NCI-H128 (cell line): ENCODE results near the gene THAP4.

Source experiments
- DNase-seq: peaks from one replicate; lab custom pipeline; 2025; ENCODE audit not compliant: unreplicated experiment; lab: John Stamatoyannopoulos, UW

THAP4 gene

DNA sequence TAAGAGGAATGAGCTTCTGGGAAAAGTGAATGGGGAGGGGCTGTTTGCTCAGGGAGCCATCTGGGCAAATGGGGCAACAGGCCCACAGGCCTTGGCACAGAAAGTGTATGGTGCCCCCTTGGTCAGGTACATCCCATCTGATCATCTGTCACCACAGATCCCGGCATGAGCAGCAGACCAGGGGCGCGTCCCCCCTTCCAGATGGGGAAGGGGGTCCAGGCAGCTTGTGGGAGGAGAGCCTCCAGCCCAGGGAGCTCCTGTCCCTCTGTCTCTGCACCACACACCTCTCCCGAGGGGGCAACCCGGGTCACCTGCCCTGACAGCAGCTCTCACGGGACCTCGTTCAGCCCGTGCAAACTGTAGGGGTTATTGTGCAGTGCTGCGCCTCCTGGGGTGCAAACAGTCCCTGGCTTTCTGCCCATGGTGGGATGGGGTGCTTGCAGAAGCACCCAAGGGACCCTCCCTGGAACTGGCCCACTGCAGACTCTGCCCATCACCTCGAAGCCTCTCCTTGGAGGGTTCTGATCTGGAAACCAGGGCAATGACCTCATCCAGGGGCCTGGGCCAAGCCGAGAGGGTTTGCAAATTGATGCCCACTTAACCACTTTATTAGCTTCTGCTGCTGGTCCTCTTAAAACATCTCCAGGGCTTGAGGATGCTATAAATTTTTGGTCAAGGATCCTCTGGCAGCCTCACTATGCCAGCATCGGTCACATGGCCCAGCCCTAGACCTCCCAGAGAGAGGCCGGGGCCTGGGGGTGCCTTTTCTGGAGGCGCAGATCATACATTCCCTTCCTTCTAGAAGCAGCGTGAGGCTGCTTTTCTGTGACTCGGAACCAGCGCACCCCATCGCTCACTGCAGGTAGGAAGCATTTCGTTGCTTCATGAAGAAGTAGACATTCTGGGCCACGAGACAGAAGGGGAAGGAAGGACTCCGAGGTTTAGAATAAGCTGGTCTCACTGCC is 86.1 kb downstream of the THAP4 start:
- DNase-seq, result no peak

DNA sequence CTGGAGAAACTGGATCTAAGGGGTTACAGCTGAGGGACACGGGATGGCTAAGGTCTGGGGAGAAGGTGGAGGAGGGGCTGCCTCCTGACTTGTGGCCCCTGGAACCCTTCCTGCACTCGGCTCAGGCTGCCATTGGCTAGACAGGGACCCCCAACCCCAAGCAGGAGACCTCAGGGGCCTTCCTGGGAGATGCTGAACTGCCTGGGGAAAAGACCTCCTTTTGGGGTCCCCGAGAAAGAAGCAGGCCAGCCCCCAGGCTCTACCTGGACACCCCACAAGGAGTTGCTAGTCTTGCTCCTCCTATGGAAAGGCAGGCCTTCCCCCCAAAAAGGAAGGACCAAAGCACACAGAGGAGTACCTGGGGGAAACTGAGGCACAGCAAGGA is 88.5 kb downstream of the THAP4 start:
- no peak for DNase-seq

DNA sequence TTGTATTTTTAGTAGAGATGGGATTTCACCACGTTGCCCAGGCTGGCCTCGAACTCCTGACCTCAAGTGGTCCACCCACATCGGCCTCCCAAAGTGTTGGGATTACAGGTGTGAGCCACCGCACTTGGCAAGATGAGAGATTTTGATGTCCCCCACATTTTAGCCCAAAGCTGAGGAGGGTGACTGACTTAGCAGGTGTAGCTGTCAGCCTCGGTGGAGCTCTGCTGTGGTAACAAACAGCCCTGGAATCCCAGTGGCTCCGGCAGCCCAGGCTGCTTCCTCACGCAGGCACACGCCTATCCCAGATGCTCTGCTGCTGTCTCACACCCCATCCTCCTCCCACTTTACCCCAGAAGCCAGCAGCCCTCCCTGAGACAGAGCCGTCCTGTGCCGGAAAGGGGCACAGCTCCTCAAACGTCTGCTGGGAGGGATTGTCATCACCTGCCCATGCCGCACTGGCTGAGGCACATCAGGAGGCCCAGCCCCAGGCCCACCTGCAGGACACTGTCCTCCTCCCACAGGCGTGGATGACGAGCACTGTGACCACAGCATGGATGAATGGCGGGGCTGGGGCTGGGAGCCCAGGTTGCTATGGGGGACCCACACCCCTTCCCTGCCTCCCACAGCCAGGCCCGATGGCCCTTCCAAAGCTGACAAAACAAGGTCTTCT is 89.0 kb downstream of the THAP4 start:
- DNase-seq, result no peak

DNA sequence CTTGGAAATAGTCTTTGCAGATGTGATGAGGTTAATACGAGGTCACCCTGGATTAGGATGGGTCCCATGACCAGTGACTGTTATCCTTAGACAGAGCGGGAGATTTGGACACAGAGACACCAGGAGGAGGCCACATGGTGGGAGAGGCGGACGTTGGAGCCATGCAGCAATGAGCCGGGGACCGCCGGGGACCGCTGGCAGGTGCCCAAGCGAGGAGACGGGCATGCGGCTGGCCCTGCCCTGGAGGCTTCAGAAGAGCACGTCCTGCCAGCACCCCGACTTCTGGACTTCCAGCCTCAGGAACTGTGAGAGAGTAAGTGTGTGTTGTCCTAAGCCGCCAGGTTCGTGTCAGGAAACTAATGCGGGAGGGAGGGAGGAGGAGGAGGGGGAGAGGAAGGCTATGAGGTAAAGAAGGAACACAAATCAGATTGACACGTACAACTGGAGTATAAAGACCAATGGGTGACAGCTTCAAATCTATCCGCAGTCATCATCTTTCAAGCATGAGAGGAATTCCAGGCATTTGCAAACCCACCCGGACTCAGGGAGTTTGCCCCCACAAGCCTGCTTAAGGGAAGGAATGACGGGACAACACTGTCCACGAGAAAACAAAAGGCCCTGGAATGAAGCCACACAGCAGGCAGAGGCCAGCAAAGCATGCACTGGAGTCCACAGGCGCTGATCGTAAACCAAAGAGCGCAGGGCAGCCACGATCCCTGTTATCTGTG is 90.0 kb downstream of the THAP4 start:
- DNase-seq, result no peak

DNA sequence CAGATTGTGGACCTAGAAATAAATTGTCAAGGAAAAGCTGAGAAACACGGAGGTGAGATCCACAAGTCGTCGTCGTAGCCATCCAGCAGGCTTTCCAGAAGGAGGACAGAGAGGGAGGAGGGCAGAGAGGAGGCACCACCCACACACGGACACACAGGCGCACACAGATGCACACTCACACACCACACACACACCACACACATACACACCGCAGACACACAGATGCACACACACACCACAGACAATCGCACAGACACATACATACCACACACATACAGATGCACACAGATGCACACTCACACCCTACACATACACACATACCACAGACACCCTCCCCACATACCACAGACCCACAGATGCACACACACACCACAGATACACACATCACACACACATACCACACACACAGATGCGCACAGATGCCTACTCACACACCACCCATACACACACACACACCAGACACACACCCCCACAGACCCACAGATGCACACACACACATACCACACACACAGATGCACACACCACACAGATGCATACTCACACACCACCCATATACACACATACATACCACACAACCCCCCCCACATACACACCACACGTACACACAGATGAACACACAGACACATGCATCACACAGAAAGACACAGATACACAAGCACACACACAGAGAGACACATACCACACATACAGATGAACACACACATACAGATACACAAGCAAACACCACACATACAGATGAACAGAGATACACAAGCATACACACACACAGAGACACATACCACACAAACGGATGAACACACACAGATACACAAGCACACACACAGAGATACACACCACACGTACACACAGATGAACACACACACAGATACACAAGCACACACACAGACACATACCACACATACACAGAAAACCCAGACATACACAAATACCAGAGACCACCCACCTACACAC is 91.2 kb downstream of the THAP4 start:
- no peak for DNase-seq

DNA sequence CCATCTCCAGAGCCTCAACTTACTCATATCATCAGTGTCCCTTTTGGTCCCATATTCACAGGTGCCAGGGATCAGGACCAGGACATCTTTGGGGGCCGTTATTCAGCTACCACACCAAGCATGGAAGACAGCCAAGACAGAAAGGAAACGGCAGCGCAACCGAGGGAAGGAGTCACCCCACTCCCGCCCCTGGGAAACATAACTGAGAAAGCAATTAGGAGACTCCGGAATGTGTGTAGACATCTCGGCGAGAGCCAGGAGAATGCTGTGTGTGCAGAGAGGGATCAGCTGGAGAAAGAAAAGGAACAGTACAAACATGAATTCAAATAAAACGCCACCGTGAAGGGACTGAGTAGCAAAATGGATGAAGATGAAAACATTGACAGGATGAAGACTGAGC is 91.9 kb downstream of the THAP4 start:
- DNase-seq, result no peak

DNA sequence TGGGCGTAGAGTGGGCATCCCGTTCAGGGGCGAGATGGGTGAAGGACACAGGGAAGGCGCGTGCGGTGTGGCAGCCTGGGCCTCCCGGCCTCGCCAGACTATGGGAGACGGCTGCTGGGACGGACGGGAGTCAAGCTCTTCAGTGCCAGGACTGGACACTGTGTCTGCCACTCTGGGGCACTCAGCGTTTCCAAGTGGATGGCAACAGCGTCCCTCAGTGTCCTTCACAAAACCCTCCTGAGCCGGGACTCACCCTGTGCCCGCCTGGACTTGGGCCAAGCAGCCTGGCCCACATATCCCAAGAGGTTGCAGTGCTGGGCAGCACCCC is 94.7 kb downstream of the THAP4 start:
- DNase-seq, result no peak

DNA sequence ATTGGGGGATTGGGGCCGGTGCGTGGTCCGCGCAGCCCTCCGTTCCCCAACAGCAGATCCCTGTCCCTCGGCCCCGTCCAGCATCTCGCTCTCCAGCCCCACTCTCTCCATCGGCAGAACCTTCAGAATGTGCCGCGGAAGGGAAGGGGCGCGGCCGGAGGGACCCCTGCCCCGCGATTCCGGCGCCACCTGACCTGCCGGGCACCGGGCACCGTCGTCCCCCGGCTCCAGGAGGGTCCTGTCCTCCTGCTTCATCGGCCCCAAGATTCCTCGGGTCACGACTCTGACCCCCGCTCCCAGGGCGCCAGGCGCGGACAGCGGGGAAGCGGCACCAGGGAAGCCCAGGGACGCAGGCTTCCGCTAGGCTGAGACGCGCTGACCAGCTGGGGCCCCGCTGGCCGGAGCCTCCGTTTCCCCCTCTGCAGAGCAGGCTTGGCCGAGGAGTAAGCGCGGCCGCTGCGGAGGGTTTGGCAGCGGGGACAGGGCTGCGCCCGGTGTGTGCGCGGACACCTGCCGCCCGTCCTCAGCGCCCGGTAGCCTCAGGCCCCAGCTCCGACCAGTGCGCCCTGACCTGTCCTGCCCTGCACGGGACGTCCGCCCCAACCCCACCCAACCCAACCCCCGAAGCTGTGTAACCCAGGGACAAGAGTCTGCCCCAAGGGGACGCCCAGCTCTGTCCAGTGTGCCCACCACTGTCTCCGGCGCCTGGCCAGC is 95.2 kb downstream of the THAP4 start:
- no peak for DNase-seq

DNA sequence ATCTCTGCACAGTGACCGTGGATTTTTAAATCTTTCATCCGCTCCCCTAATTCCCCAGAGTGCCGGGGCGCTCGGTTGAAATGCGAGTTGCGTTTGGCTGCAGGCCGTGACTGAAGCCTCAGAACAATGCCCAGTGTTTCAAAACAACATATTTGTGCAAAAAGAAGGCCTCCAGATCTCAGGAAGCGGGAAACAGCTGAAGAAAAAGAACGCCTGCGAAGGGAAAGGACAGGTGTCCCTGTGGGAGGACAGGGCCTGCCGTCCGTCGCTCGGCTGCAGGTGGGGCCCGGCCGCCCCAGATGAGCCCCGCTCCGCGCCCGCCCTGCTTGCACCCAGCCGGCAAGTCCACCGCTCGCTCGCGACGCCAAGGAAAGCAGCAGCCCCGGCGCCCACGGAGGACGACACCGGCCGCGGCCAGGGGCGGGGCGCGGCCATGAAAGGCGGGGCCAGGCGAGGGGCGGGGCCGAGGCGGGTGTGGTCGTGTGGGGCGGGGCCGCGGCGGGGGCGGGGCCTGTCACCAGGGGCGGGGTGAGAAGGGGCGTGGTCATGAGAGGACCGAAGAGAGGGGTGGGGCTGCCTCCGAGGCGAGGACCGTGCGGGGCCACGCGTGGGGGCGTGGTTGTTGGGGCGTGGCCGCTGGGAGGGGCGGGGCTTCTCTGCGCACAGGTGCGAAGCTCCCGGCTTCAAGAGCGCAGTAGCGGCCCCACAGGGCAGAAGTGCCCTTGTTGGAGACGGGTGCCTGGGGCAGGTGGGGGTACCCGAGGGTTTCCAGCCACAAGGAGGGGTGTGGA is 96.0 kb downstream of the THAP4 start:
- DNase-seq, result no peak

DNA sequence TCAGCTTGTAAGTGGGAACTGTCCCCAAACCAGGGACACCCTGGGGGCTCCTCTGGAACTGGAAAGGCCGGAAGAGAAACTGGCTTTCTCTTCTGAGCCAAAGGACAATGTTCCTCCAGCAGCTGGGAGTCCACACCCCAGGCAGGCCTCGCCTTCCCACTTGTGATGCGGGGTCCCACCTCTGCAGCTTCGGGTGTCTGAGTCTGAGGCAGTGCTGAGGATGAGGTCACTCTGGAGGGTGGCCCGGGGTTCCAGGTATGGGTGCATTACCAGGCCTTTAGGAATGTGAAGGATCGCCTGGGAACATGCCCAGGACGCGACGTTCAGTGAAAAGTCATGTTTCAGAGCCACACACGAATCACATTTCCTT is 96.6 kb downstream of the THAP4 start:
- no peak for DNase-seq

DNA sequence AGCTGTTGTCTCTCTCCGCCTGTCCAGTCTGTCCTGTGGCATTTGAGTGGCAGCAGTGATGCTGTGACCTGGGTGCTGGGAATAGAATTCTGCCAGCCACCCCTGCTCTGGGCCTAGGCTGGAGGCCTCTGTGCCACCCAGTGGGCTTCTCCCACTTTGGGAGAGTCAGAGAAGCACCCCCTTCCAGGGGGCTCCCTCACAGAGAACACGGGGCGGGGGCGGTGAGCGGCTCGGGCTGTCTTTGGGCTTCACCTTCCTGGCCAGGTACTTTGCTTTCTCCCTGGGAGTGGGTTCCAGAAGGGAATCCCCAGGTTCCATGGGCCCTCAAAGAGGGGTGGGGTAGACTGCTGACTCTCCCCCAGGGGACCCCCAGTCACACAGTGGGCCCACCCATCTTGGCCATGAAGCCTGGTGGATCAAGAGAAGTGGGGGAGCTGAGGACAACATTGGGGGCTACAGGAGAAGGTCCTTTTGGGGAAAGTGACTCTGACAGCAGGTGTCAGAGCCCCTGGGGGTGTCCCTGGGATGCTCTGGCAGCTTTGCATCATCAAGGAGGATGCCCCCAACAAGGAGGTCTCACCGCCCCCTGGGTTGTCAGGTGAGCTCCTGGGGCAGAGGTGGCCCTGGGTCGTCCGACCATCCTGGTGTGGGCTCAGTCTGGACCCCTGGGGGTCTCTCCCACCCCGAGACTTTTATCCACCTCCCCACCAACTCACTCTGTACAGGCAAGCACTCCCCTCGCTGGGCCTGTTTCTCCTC is 97.2 kb downstream of the THAP4 start:
- no peak for DNase-seq

DNA sequence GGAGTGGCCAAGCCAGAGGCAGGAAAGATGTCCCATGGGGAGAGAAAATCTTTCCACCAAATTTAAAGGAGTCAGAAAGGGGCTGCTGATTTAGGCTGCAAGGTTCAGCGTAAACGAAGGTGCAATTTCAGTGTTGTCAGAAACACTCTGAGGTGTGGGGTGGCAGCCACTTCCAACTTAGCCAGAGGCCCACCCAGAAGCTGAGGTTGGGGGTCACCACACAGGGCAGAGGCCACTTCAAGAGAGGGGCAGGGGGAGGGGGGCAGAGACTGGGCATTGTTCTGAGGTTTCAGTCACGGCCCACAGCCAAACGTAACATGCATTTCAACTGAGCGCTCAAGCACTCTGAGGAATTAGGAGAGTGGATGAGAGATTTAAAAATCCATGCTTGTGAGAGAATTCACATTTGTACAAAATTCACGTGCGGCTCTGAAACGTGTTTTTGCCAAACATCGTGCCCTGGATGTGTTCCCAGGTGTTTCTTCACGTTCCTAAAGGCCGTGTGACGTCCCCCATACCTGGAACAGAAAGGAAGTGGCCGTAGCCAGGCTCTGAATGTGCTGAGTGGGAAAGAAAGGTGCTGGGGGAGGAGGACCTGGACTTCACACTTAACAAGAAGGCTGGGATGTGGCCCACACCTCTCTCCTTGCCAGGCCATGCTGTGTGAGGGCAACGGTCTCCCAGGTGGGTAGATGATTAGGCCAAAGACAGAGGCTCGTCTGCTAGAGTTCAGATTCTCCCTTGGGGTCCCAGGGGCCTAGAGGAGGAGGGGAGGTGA is 97.9 kb downstream of the THAP4 start:
- DNase-seq, result no peak

DNA sequence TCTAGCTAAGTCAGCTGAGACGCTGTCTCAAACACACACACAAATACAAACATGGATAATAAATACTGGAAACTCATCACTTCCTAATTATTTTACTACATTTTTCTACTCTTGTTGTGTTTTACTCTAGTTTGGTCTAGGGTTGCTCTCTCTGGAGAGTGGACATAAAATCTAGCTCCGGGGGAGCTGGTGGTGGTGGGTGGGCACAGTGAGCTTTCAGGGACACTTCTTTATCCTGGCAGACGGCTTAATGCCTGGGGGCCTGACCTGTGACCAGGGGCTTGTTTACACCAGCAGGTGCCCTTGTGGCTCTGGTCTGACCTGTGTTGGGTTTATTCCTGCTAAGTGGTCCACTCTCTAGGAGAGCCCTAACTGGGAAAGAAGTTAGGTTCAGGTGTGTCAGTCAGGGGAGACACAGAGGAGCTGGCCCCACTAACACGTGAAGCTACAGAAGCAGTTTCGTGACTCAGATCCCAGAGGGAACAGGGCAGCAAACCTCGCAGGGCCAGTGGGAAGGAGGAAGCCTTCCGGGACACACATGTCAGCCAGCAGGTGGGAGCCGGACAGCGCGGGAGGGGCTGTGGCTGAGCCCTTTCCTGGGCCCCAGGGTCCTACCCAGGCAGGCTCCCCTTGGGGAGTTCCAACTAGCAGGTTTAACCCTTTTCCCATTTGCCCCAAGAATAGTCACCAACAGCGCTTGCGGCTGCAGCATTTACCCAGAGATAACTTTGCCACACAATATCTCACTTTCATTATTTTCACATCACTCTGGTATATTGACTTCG is 100.9 kb downstream of the THAP4 start:
- no peak for DNase-seq

DNA sequence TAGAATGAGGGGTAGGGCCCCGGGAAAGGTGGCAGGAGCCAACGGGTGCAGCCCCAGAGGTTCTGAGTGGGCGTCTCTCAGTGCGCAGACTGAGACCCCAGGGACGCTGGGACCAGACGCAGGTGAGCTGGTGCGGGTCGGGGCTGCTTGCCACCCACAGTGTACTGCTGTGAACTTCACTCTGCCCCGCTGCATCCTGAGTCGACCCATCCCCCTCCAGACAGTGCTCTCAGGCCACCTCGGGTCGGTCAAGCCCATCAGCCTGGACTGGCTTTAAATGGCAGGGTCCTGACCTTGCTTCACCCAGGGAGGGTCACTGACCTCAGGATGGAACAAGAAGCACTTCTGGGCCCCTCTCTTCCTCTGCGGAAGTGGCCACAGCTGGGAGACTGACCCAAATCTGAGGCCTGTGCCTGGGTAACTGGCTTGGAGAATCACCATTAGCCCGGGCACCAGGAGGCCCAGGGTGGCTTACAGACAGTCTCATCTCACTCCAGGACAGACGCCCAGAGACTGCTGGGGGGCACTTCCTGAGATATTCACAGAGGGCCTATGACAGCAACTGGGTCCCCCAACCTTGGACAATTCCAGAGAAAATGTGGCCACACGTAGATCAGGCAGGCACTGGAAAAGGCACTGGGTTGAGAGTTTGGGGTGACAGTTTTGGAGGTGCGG is 102.1 kb downstream of the THAP4 start:
- DNase-seq, result no peak
